Sigmoid colon (tissue), 7 donors: ENCODE measurements around the gene ZNF142. TPM values are rescaled to one million over a fixed set of nuclear protein-coding genes. Genes with fewer than 3 reads are reported as not detected.

Experiments used
- DNase-seq: peaks from one replicate; pipeline ENCODE4 v3.0.0-alpha.2; 2019
- H3K27ac ChIP-seq, 4 donors: fragments of 200-600 bp; sonication (generic); one replicate each; pipeline ENCODE4 v1.5.1; 2016 to 2019; ENCODE audit warnings: mild to moderate bottlenecking in 1 of 4
- H3K27me3 ChIP-seq, 3 donors: fragments of 200-600 bp; sonication (generic); one replicate each; pipeline ENCODE4 v1.5.1; 2019; ENCODE audit warnings: mild to moderate bottlenecking in 1 of 3
- H3K36me3 ChIP-seq, 4 donors: fragments of 200-600 bp; sonication (generic); one replicate each; pipeline ENCODE4 v1.5.1; 2016 to 2019
- H3K4me1 ChIP-seq, 4 donors: fragments of 200-600 bp; sonication (generic); one replicate each; pipeline ENCODE4 v1.5.1; 2017 to 2019
- H3K4me3 ChIP-seq, 4 donors: fragments of 200-600 bp; sonication (generic); one replicate each; pipeline ENCODE4 v1.5.1; 2017 to 2019; ENCODE audit warnings: mild to moderate bottlenecking in 2 of 4, moderate library complexity in 1 of 4
- H3K9me3 ChIP-seq, 4 donors: fragments of 200-600 bp in 3 of 4; sonication (generic) in 3 of 4; one replicate each; pipeline versions ENCODE4 v1.5.1 to v1.6.1; 2013 to 2019
- EP300 ChIP-seq, 4 donors: sonication (generic); formaldehyde crosslinking; IDR thresholded peaks; one replicate each; pipeline ENCODE4 v1.6.1; 2017; ENCODE audit warnings: antibody characterized with exemption in 4 of 4
- POLR2A ChIP-seq, 2 donors: fragments of 450-650 bp; IDR thresholded peaks; one replicate each; pipeline ENCODE4 v1.6.1; 2016; ENCODE audit warnings: antibody characterized with exemption in 2 of 2, mild to moderate bottlenecking in 2 of 2, moderate library complexity in 2 of 2
- POLR2AphosphoS5 ChIP-seq, 4 donors: sonication (generic); formaldehyde crosslinking; IDR thresholded peaks; one replicate each; pipeline ENCODE4 v1.6.1; 2017; ENCODE audit warnings: antibody characterized with exemption in 4 of 4
- WGBS, 2 donors: extraction: QIAGEN DNeasy Blood & Tissue Kit; methylation state at CpG; one replicate each; pipeline ENCODE4 v1.1.7; 2013; 5-methylcytosine and 5-hydroxymethylcytosine counted together
- intact Hi-C: fragments of 100-400 bp; cut with DNase I; formaldehyde crosslinking; loops from one replicate; pipeline ENCODE4 v1.15.1; 2023
- polyA plus RNA-seq, 3 donors: library from polyadenylated mRNA; stranded (reverse); fragments of 200-250 nt; gene quantifications; one replicate each; pipeline ENCODE4 v1.2.3, GENCODE V29; 2013
- total RNA-seq, 4 donors: library from RNA; depleted of rRNA; stranded (reverse); fragments of >200 nt; gene quantifications; one replicate each; pipeline ENCODE4 v1.1.0, GENCODE V29; 2016
- TF ChIP-seq, protein P1 (sequence below), 4 experiments: fragments of 450-650 bp in 3 of 4; fragments of 200-600 bp in 1 of 4; IDR thresholded peaks; one replicate each; pipeline ENCODE4 v1.5.1; 2016 to 2019; ENCODE audit warnings: antibody characterized with exemption in 4 of 4, mild to moderate bottlenecking in 3 of 4, moderate library complexity in 2 of 4
- donor health status: healthy with polysubstance abuse.
- donor health status: Bipolar disorder and iron deficiency.
- donor health status: healthy.

The ZNF142 gene
- total and polyA plus RNA-seq, 7 donors: 1.6 to 24.4 (median 14.6) TPM

DNA sequence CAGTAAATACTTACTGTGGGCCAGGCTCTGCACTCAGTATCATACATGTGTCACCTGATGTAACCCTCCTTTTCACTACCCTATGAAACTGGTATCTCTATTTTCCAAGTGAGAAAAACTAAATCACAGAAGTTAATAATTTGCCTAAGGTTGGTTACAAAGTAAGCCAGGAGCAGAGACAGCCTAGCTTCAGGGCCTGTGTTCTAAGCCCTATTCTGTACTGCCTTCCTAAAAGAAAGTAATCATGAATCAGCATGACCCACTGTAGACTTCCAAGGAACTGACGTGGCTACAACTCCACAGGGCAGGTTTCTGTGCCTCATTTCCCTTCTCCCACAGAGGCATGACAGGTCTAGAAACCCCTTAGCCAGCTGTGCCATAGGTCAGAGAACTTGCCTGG is 14.3 kb downstream of the ZNF142 start:
- Histone ChIP-seq H3K4me1 (no peaks in the 10 kb centered on the region), H3K4me3 (no peak overlapping the region), H3K27ac (no peak overlapping the region), H3K36me3 (peaks cover 70 to 96% (median 72%) of the 10 kb centered on the region in 4 donors), H3K9me3 (no peaks in the 10 kb centered on the region), H3K27me3 (no peaks in the 10 kb centered on the region)
- intact Hi-C loops: loop anchor here (5.0 to 10.0 kb wide), 2 partner anchors 78 to 350 kb away; partner anchors contain the start of genes CNOT9, TMBIM1 and USP37
- WGBS, 2 donors: 68 to 75% methylated on average over 1 of the region's 1 CpG
- TF ChIP-seq POLR2A (IDR thresholded peaks at IDR 0.05) (no peak), EP300 (IDR thresholded peaks at IDR 0.05) (no peak), POLR2AphosphoS5 (IDR thresholded peaks at IDR 0.05) (no peak)
- TF ChIP-seq, protein P1, sequence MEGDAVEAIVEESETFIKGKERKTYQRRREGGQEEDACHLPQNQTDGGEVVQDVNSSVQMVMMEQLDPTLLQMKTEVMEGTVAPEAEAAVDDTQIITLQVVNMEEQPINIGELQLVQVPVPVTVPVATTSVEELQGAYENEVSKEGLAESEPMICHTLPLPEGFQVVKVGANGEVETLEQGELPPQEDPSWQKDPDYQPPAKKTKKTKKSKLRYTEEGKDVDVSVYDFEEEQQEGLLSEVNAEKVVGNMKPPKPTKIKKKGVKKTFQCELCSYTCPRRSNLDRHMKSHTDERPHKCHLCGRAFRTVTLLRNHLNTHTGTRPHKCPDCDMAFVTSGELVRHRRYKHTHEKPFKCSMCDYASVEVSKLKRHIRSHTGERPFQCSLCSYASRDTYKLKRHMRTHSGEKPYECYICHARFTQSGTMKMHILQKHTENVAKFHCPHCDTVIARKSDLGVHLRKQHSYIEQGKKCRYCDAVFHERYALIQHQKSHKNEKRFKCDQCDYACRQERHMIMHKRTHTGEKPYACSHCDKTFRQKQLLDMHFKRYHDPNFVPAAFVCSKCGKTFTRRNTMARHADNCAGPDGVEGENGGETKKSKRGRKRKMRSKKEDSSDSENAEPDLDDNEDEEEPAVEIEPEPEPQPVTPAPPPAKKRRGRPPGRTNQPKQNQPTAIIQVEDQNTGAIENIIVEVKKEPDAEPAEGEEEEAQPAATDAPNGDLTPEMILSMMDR (IDR thresholded peaks at IDR 0.05): no peak
- no peak for DNase-seq

DNA sequence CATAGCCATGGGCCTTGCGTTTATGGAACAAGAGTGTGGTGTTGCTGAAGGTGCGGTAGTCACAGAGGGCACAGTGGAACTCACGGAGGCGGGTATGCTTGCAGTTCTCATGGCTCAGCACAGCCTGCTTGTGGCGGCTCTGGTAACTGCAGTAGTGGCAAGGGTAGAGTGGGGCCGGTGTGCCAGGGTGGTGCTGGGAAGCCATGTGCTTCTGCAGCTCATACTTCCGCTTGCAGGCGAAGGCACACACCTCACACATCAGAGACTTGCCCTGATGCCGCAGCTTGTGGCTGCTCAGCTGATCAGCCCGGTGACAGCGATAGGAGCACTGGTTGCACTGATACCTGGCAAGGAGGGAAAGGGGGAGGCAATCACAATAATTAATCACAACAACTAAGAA is 14.7 kb downstream of the ZNF142 start:
- no peak for DNase-seq
- intact Hi-C loops: loop anchor here (5.0 to 10.0 kb wide), 2 partner anchors 77 to 350 kb away; partner anchors contain the start of genes CNOT9, TMBIM1 and USP37
- no peaks in the 10 kb centered on the region for H3K4me1 ChIP-seq

DNA sequence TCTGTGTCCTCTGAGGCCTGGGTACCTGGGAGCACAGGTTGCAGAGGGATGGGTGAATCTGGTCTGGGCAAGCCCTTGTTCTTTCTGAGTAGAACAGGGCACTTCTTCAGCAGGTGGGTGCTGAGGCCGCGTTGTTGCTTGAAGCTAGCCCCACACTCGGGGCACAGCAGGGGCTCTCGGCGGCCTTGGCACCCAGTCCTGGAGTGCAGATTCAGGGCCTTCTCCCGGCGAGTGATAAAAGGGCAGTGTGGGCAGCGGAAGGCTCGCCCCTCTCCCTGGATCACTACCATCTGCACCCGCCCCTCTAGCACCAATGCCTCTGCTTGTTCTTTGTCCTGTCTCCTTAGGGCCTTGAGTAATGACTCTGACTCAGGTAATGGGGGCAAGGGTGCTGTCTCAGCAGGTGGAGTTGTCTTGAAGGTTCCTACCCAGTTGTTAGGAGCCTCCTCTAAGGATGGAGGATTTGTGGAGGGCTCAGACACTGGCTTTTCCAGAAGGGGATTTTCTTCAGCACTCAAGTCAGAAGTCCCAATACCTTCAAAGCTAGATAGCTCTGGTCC is 15.6 kb downstream of the ZNF142 start:
- 94 to 96% methylated on average over 10 of the region's 10 CpGs for WGBS, 2 donors
- Histone ChIP-seq H3K4me1 (no peaks in the 10 kb centered on the region), H3K27ac (no peak overlapping the region), H3K9me3 (no peaks in the 10 kb centered on the region), H3K4me3 (no peak overlapping the region), H3K27me3 (no peaks in the 10 kb centered on the region), H3K36me3 (peaks cover 60 to 96% (median 68%) of the 10 kb centered on the region in 4 donors)
- TF ChIP-seq EP300 (IDR thresholded peaks at IDR 0.05) (no peak), POLR2A (IDR thresholded peaks at IDR 0.05) (no peak), POLR2AphosphoS5 (IDR thresholded peaks at IDR 0.05) (no peak)
- TF ChIP-seq, protein P1 (IDR thresholded peaks at IDR 0.05): no peak
- intact Hi-C loops: loop anchor here (10.0 kb wide), 1 partner anchor 349 kb away; the partner anchor contains the start of gene TMBIM1
- no peak for DNase-seq

More for the DNA sequence above, 14.7 kb downstream of the ZNF142 start:
- H3K4me3 ChIP-seq: no peak overlapping the region
- no peak overlapping the region for H3K27ac ChIP-seq
- peaks cover 68 to 96% (median 70%) of the 10 kb centered on the region in 4 donors for H3K36me3 ChIP-seq
- 89 to 95% methylated on average over 11 of the region's 11 CpGs for WGBS, 2 donors
- TF ChIP-seq EP300 (IDR thresholded peaks at IDR 0.05) (no peak), POLR2A (IDR thresholded peaks at IDR 0.05) (no peak), POLR2AphosphoS5 (IDR thresholded peaks at IDR 0.05) (no peak)
- TF ChIP-seq, protein P1 (IDR thresholded peaks at IDR 0.05): no peak
- H3K9me3 ChIP-seq: no peaks in the 10 kb centered on the region
- no peaks in the 10 kb centered on the region for H3K27me3 ChIP-seq

DNA sequence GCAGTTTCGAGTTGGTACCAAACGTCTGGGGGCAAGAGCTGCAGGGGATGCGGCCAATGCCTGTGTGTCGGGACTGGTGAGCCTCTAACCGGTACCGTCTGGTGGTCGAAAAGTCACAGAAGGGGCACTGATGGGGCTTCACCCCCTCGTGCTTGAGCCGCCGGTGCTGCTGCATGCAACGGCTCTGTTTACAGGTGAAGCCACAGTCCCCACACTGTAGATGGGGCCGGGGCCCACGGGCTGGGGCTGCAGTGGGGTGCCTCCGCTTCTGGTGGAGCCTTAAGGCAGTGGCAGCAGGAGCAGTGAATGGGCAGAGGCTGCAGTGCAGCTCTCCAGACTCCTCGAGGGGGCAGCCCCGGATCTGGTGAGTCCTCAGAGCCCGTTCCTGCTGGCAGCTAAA is 16.6 kb downstream of the ZNF142 start:
- DNase-seq: no peak
- H3K27me3 ChIP-seq: no peaks in the 10 kb centered on the region
- intact Hi-C loops: loop anchor here (10.0 kb wide), 1 partner anchor 348 kb away; the partner anchor contains the start of gene TMBIM1
- H3K4me3 ChIP-seq: no peak overlapping the region
- 94% methylated on average over 17 of the region's 17 CpGs for WGBS, 2 donors
- H3K9me3 ChIP-seq: no peaks in the 10 kb centered on the region
- H3K4me1 ChIP-seq: no peaks in the 10 kb centered on the region
- peaks cover 59 to 96% (median 72%) of the 10 kb centered on the region in 4 donors for H3K36me3 ChIP-seq
- TF ChIP-seq POLR2AphosphoS5 (IDR thresholded peaks at IDR 0.05) (no peak), POLR2A (IDR thresholded peaks at IDR 0.05) (no peak), EP300 (IDR thresholded peaks at IDR 0.05) (no peak)
- TF ChIP-seq, protein P1 (IDR thresholded peaks at IDR 0.05): no peak
- H3K27ac ChIP-seq: no peak overlapping the region
